Body of pancreas (tissue), 4 donors: ENCODE measurements around the gene CRK.

Experiments
- CTCF ChIP-seq, 7 experiments: fragments of 450-650 bp in 4 of 7; fragments of 200-600 bp in 3 of 7; sonication (generic) in 3 of 7; IDR thresholded peaks; one replicate each; pipeline ENCODE4 v1.5.1; 2016 to 2019; ENCODE audit warnings: antibody characterized with exemption in 7 of 7
- POLR2A ChIP-seq, 3 donors: fragments of 450-650 bp; IDR thresholded peaks; one replicate each; pipeline ENCODE4 v1.6.1; 2016; ENCODE audit warnings: antibody characterized with exemption in 3 of 3, mild to moderate bottlenecking in 2 of 3

- no peak for TF ChIP-seq CTCF (IDR thresholded peaks at IDR 0.05)
- no peak for TF ChIP-seq POLR2A (IDR thresholded peaks at IDR 0.05)
Measured at GRCh38 chr17:1442187-1442586, 13.8 kb downstream of the CRK start.
